ENCODE results near the gene APELA. TPM values are rescaled to one million over a fixed set of nuclear protein-coding genes. Genes with fewer than 3 reads are reported as not detected.
"Not testable (repeated sequence)": the region's sequence is repeated elsewhere in the genome, so short reads cannot be mapped to it uniquely, and the experiment has no call there.

APELA gene
- total RNA-seq, 1 donor from 2014 or later, result not detected

DNA sequence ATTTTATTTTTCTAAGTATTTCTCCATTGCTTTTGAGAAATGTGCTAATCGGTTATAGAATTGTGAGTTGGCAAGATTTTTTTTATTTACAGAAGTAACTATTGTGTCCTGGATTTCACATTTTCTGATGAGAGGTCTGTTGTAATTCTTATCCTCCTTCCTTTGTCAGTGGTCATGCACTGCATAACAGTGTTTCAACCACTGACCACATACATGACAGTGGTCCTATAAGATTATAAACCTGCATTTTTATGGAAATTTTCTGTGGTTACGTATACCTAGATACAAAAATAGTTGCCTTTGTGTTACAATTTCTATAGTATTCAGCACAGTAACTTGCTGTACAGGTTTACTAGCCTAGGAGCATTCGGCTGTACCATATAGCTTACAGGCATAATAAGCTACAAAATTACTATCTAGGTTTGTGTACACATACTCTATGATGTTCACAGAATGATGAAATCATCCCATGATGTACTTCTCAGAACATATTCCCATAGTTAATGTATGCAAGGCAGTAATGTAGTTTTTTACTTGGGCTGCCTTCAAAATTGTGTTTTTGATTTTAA lies 47.8 kb downstream of the APELA start:
- Mint-ChIP-seq H3K36me3 (ENCODE audit: low read depth) (no peaks in the 10 kb centered on the region), H3K27me3 (peaks cover 2% of the 10 kb centered on the region), H3K27ac (no peak overlapping the region), H3K9me3 (no peaks in the 10 kb centered on the region), H3K4me3 (no peak overlapping the region), H3K4me1 (no peaks in the 10 kb centered on the region)
- ATAC-seq (ENCODE audit: low read depth) (no peak), DNase-seq (no peak)
- ChIA-PET POLR2A (no interaction called here), CTCF (no interaction called here)
- TF ChIP-seq, protein P1, sequence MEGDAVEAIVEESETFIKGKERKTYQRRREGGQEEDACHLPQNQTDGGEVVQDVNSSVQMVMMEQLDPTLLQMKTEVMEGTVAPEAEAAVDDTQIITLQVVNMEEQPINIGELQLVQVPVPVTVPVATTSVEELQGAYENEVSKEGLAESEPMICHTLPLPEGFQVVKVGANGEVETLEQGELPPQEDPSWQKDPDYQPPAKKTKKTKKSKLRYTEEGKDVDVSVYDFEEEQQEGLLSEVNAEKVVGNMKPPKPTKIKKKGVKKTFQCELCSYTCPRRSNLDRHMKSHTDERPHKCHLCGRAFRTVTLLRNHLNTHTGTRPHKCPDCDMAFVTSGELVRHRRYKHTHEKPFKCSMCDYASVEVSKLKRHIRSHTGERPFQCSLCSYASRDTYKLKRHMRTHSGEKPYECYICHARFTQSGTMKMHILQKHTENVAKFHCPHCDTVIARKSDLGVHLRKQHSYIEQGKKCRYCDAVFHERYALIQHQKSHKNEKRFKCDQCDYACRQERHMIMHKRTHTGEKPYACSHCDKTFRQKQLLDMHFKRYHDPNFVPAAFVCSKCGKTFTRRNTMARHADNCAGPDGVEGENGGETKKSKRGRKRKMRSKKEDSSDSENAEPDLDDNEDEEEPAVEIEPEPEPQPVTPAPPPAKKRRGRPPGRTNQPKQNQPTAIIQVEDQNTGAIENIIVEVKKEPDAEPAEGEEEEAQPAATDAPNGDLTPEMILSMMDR (IDR thresholded peaks at IDR 0.05), result no peak
- intact Hi-C loops (cut with micrococcal nuclease), result no loop called here

DNA sequence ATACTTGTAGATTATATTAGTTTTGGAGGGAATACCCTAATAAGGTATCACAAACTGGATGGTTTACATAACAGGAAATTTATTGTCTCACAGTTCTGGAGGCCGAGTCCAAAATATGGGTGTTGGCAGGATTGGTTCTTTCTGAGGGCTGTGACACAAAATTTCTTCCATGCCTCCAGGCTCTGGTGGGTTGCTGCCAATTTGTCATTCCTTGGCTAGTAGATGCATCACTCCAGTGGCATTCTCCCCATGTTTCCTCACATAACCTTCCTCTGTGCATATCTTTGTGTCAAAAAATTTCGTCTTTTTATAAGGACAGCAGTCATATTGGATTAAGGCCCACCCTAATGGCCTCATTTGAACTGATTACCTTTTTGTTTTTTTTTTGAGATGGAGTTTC lies 49.3 kb downstream of the APELA start:
- DNase-seq (no peak), ATAC-seq (ENCODE audit: low read depth) (no peak)
- peaks cover 4% of the 10 kb centered on the region for H3K27me3 Mint-ChIP-seq
- H3K4me3 Mint-ChIP-seq, result no peak overlapping the region
- no peaks in the 10 kb centered on the region for H3K4me1 Mint-ChIP-seq
- H3K27ac Mint-ChIP-seq, result no peak overlapping the region
- TF ChIP-seq, protein P1 (IDR thresholded peaks at IDR 0.05), result no peak
- intact Hi-C loops (cut with micrococcal nuclease), result no loop called here
- no peaks in the 10 kb centered on the region for H3K36me3 Mint-ChIP-seq (ENCODE audit: low read depth)
- no peaks in the 10 kb centered on the region for H3K9me3 Mint-ChIP-seq
- ChIA-PET CTCF (no interaction called here), POLR2A (no interaction called here)

DNA sequence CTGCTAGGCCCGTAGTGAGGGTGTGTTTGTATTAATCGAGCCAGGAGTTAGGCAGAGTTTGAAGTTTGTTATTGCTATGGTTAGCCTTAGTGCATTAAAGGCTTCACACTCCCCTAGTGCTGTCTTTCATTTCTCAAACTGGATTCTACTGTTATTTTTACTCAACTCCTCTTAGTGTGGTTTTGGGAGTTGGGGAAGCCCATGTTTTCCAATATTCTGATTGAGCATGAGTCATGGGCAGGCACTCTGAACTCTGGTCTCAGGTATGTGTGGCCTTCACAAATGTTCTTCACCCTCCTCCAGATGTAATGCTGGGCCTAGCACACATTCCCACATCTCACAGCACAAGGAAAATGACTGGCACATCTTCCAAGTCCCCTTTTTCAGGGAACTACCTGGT lies 50.1 kb downstream of the APELA start:
- H3K27ac Mint-ChIP-seq; ATAC-seq (ENCODE audit: low read depth); H3K4me3 Mint-ChIP-seq; H3K36me3 Mint-ChIP-seq (ENCODE audit: low read depth); CTCF ChIA-PET; intact Hi-C loops (cut with micrococcal nuclease); POLR2A ChIA-PET; H3K9me3 Mint-ChIP-seq; DNase-seq; H3K27me3 Mint-ChIP-seq; H3K4me1 Mint-ChIP-seq: not testable (repeated sequence)

DNA sequence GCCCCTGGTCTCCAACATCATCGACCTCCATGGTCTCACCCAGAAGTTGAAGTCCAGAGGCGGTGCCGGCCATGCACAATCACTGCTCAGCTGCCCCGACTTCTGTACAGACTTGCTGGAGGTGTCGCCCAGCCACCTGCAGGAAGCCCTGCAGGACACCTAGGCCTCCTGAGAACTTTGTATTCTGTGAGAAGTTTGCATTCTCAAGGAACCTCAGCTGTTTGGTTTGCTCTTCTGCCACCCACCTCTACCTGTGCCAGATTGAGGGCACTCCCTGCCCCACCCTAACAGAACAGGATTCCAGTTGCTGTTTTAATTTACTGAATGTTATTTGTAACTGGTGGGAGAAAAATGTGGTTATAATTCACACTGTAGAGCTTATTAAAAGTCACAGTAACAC lies 53.7 kb downstream of the APELA start:
- DNase-seq (no peak), ATAC-seq (ENCODE audit: low read depth) (no peak)
- intact Hi-C loops (cut with micrococcal nuclease), result no loop called here
- H3K27me3 Mint-ChIP-seq, result peaks cover 4% of the 10 kb centered on the region
- ChIA-PET CTCF (no interaction called here), POLR2A (no interaction called here)
- no peaks in the 10 kb centered on the region for H3K4me1 Mint-ChIP-seq
- H3K27ac Mint-ChIP-seq, result no peak overlapping the region
- no peak overlapping the region for H3K4me3 Mint-ChIP-seq
- TF ChIP-seq, protein P1 (IDR thresholded peaks at IDR 0.05), result no peak
- no peaks in the 10 kb centered on the region for H3K9me3 Mint-ChIP-seq
- H3K36me3 Mint-ChIP-seq (ENCODE audit: low read depth), result no peaks in the 10 kb centered on the region

DNA sequence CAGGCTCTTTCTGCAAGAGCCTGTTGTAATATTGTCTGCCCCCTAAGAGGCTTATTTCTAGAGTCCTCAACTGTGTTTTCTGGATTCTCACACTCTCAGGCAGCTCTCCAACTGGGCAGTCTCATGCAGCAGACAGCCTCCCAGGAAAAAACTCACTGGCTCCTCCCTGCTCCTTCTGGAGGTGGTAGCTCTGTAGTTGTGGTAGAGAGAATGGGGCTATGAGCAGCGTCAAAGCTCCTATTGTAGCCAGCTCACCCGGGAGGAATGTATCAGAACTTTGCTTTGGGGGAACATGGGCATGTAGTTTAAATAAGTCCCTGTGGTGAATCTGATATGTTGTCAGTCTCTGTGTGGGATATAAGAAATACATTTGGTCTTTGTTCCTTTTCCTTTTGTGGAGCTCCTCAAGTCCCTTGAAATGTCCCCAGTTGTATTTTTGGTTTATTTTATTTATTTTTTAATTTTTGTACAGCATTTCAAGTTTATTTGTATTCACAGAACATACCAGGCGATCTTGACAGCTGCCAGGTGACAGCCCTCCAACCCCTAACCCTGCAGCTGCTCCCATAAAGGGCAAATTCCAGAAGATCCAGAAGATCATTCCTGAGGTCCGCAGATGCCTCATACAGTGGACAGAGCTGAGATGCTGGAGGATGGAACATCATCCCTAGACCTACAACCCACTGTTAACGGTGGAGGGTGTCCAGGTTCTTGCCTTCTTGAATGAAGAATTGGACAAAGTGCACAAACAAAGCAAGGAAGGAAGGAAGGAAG lies 54.8 kb downstream of the APELA start:
- Mint-ChIP-seq H3K36me3 (ENCODE audit: low read depth) (no peaks in the 10 kb centered on the region), H3K4me3 (no peak overlapping the region)
- POLR2A ChIA-PET, result no interaction called here

More for the DNA sequence above, 54.8 kb downstream of the APELA start:
- DNase-seq, result no peak
- Mint-ChIP-seq H3K9me3 (no peaks in the 10 kb centered on the region), H3K27ac (no peak overlapping the region), H3K27me3 (peaks cover 4% of the 10 kb centered on the region), H3K4me1 (no peaks in the 10 kb centered on the region)
- ATAC-seq (ENCODE audit: low read depth), result no peak
- CTCF ChIA-PET, result no interaction called here
- TF ChIP-seq, protein P1 (IDR thresholded peaks at IDR 0.05), result no peak
- intact Hi-C loops (cut with micrococcal nuclease), result no loop called here
